Endodermal cell (in vitro differentiated cells): ENCODE data around the gene CRYZ. TPM values are rescaled to one million over a fixed set of nuclear protein-coding genes. Genes with fewer than 3 reads are reported as not detected.

Experiments used
- DNase-seq: peaks from one replicate; pipeline ENCODE4 v3.0.0-alpha.2; 2017
- H3K27ac ChIP-seq: 2 replicates; pipeline ENCODE4 v1.5.1; 2013; ENCODE audit warnings: mild to moderate bottlenecking, low read depth, low read length, moderate library complexity
- H3K27me3 ChIP-seq: 2 replicates; pipeline ENCODE4 v1.6.1; 2013; ENCODE audit warnings: mild to moderate bottlenecking, low read length, moderate library complexity; ENCODE audit not compliant: insufficient read depth, control insufficient read depth, poor library complexity, severe bottlenecking
- H3K36me3 ChIP-seq: 2 replicates; pipeline ENCODE4 v1.7.0; 2013; ENCODE audit warnings: mild to moderate bottlenecking, low read length, moderate library complexity; ENCODE audit not compliant: control insufficient read depth, insufficient read depth
- H3K4me1 ChIP-seq: one replicate; pipeline ENCODE4 v1.7.0; 2013; ENCODE audit warnings: low read length; ENCODE audit not compliant: control insufficient read depth, insufficient read depth
- H3K4me3 ChIP-seq: 2 replicates; pipeline ENCODE4 v1.5.1; 2013; ENCODE audit warnings: mild to moderate bottlenecking, low read length, moderate library complexity
- H3K9ac ChIP-seq: 2 replicates; pipeline ENCODE4 v1.6.1; 2013; ENCODE audit warnings: mild to moderate bottlenecking, low read length, moderate library complexity; ENCODE audit not compliant: poor library complexity, severe bottlenecking; ENCODE audit errors: extremely low read depth
- H3K9me3 ChIP-seq: 2 replicates; pipeline ENCODE4 v1.6.1; 2013; ENCODE audit warnings: mild to moderate bottlenecking, low read length, moderate library complexity; ENCODE audit not compliant: control insufficient read depth
- H3K27ac Mint-ChIP-seq: 2 replicates; pipeline ENCODE4 v1.8.0; 2020; ENCODE audit warnings: mixed read lengths
- H3K27me3 Mint-ChIP-seq: 2 replicates; pipeline ENCODE4 v1.8.0; 2021; ENCODE audit warnings: mild to moderate bottlenecking, mixed read lengths; ENCODE audit not compliant: insufficient read depth
- H3K36me3 Mint-ChIP-seq: 2 replicates; pipeline ENCODE4 v1.8.0; 2020; ENCODE audit warnings: low read depth, mixed read lengths
- H3K4me1 Mint-ChIP-seq: 2 replicates; pipeline ENCODE4 v1.8.0; 2020; ENCODE audit warnings: mixed read lengths
- H3K4me3 Mint-ChIP-seq: 2 replicates; pipeline ENCODE4 v1.8.0; 2020; ENCODE audit warnings: mild to moderate bottlenecking, moderate library complexity, mixed read lengths
- H3K9me3 Mint-ChIP-seq: 2 replicates; pipeline ENCODE4 v1.8.0; 2020; ENCODE audit warnings: mild to moderate bottlenecking, mixed read lengths
- CTCF ChIP-seq: fragments of 200-600 bp; sonication (generic); conservative IDR thresholded peaks from 2 replicates; pipeline ENCODE4 v1.5.0; 2021; ENCODE audit warnings: antibody characterized with exemption, mild to moderate bottlenecking
- WGBS, 2 experiments: methylation state at CpG; one replicate each; pipeline versions ENCODE4 v1.1.5 to v1.1.7; 2013; ENCODE audit warnings: missing lambda C conversion rate in 2 of 2, mixed read lengths in 1 of 2; ENCODE audit not compliant: insufficient coverage in 1 of 2, insufficient read length in 1 of 2; 5-methylcytosine and 5-hydroxymethylcytosine counted together
- total RNA-seq, 2 donors: library from RNA; stranded (reverse); fragmentation: NEBNext Ultra II Directional in 1 of 2; extraction: Animal tissue kit (Norgen Biotek cat#: 25700) in 1 of 2; gene quantifications; 2 replicates in 1 of 2; 3 replicates in 1 of 2; pipeline ENCODE4 v1.2.1, GENCODE V29; 2021

The CRYZ gene
- total RNA-seq, 2 donors from 2014 or later, result 17.4 to 30.6 TPM

GRCh38 chr1:74686928-74687327 is 45.9 kb downstream of the CRYZ start:
- no peaks in the 10 kb centered on the region for H3K9me3 ChIP-seq
- no peak overlapping the region for H3K4me3 ChIP-seq
- H3K27me3 Mint-ChIP-seq, result no peaks in the 10 kb centered on the region
- no peak for DNase-seq
- no peak for TF ChIP-seq CTCF
- 93% methylated on average over 4 of the region's 4 CpGs; no CpG with 5 or more reads in 1 of the 2 experiments for WGBS, 2 experiments
- peaks cover 5% of the 10 kb centered on the region for H3K4me1 ChIP-seq
- no peak overlapping the region for H3K9ac ChIP-seq
- no peaks in the 10 kb centered on the region for H3K27me3 ChIP-seq
- no peaks in the 10 kb centered on the region for H3K9me3 Mint-ChIP-seq
- no peak overlapping the region for H3K27ac ChIP-seq
- no peaks in the 10 kb centered on the region for H3K36me3 Mint-ChIP-seq
- H3K27ac Mint-ChIP-seq, result no peak overlapping the region
- peaks cover 8% of the 10 kb centered on the region for H3K4me1 Mint-ChIP-seq
- H3K4me3 Mint-ChIP-seq, result no peak overlapping the region
- H3K36me3 ChIP-seq, result no peaks in the 10 kb centered on the region

GRCh38 chr1:74684301-74684700 is 48.5 kb downstream of the CRYZ start:
- H3K36me3 Mint-ChIP-seq, result no peaks in the 10 kb centered on the region
- no peaks in the 10 kb centered on the region for H3K27me3 ChIP-seq
- 80 to 96% methylated on average over 2 of the region's 2 CpGs for WGBS, 2 experiments
- no peak overlapping the region for H3K4me3 Mint-ChIP-seq
- H3K9ac ChIP-seq, result no peak overlapping the region
- no peak overlapping the region for H3K27ac ChIP-seq
- H3K36me3 ChIP-seq, result no peaks in the 10 kb centered on the region
- H3K9me3 ChIP-seq, result no peaks in the 10 kb centered on the region
- no peak for TF ChIP-seq CTCF
- no peak overlapping the region for H3K4me3 ChIP-seq
- H3K27ac Mint-ChIP-seq, result no peak overlapping the region
- no peaks in the 10 kb centered on the region for H3K9me3 Mint-ChIP-seq
- H3K4me1 ChIP-seq, result peaks cover 5% of the 10 kb centered on the region
- no peak for DNase-seq
- no peaks in the 10 kb centered on the region for H3K4me1 Mint-ChIP-seq
- H3K27me3 Mint-ChIP-seq, result peaks cover 2% of the 10 kb centered on the region

GRCh38 chr1:74683656-74684055 is 49.2 kb downstream of the CRYZ start:
- H3K9ac ChIP-seq, result no peak overlapping the region
- H3K36me3 ChIP-seq, result no peaks in the 10 kb centered on the region
- Mint-ChIP-seq H3K27me3 (peaks cover 2% of the 10 kb centered on the region), H3K9me3 (no peaks in the 10 kb centered on the region), H3K4me3 (no peak overlapping the region), H3K4me1 (no peaks in the 10 kb centered on the region), H3K36me3 (no peaks in the 10 kb centered on the region), H3K27ac (no peak overlapping the region)
- H3K4me1 ChIP-seq, result peaks cover 5% of the 10 kb centered on the region
- no peaks in the 10 kb centered on the region for H3K27me3 ChIP-seq
- no peak overlapping the region for H3K4me3 ChIP-seq
- H3K9me3 ChIP-seq, result no peaks in the 10 kb centered on the region
- H3K27ac ChIP-seq, result no peak overlapping the region
- DNase-seq, result no peak
- TF ChIP-seq CTCF, result no peak
